Cardiac fibroblast (primary cell): Measurements from ENCODE around the gene CAPN1.

ENCODE experiments used
- DNase-seq, 2 donors: peaks; one replicate each; pipeline versions ENCODE4 v3.0.0 to v3.0.0-alpha.2; 2010; ENCODE audit warnings: low read depth in 2 of 2
- H3K4me3 ChIP-seq, 2 donors: replicated peaks in 1 of 2; 1 replicate in 1 of 2; 2 replicates in 1 of 2; pipeline ENCODE4 v1.5.1; 2011; ENCODE audit warnings: low read depth in 2 of 2, low read length in 2 of 2, mild to moderate bottlenecking in 2 of 2, moderate library complexity in 1 of 2
- CTCF ChIP-seq: IDR thresholded peaks from one replicate; pipeline ENCODE4 v1.5.1; 2011; ENCODE audit warnings: low read depth, mild to moderate bottlenecking, low read length, inconsistent platforms

Gene CAPN1

GRCh38 chr11:65215441-65216076 lies 33.8 kb downstream of the CAPN1 start:
- DNase-seq, result no peak
- no peak overlapping the region for H3K4me3 ChIP-seq
- no peak for TF ChIP-seq CTCF

- TF ChIP-seq CTCF, result no peak
- H3K4me3 ChIP-seq, result no peak overlapping the region
- DNase-seq, result no peak
These were observed 35.1 kb downstream of the CAPN1 start for GRCh38 chr11:65216830-65217229.

GRCh38 chr11:65217441-65218423 lies 36.0 kb downstream of the CAPN1 start:
- no peak for TF ChIP-seq CTCF
- no peak for DNase-seq
- no peak overlapping the region for H3K4me3 ChIP-seq

GRCh38 chr11:65218446-65218845 lies 36.7 kb downstream of the CAPN1 start:
- H3K4me3 ChIP-seq, result no peak overlapping the region
- no peak for TF ChIP-seq CTCF
- no peak for DNase-seq

GRCh38 chr11:65219930-65220213 lies 38.1 kb downstream of the CAPN1 start:
- no peak for TF ChIP-seq CTCF
- H3K4me3 ChIP-seq, result no peak overlapping the region
- peak; percentile 12 to 17 for DNase-seq

GRCh38 chr11:65221026-65221425 lies 39.3 kb downstream of the CAPN1 start:
- no peak overlapping the region for H3K4me3 ChIP-seq
- DNase-seq, result no peak
- no peak for TF ChIP-seq CTCF
